Placental pericyte (primary cell): ENCODE measurements around the gene SLC5A6. TPM values are rescaled to one million over a fixed set of nuclear protein-coding genes. Genes with fewer than 3 reads are reported as not detected.

ENCODE experiments used
- total RNA-seq: library from RNA; depleted of rRNA; stranded (reverse); fragments of >200 nt; gene quantifications from 2 replicates; pipeline ENCODE4 v1.2.3, GENCODE V29; 2012

SLC5A6 gene
- 39.6 and 59.4 TPM in 2 replicates for total RNA-seq

DNA sequence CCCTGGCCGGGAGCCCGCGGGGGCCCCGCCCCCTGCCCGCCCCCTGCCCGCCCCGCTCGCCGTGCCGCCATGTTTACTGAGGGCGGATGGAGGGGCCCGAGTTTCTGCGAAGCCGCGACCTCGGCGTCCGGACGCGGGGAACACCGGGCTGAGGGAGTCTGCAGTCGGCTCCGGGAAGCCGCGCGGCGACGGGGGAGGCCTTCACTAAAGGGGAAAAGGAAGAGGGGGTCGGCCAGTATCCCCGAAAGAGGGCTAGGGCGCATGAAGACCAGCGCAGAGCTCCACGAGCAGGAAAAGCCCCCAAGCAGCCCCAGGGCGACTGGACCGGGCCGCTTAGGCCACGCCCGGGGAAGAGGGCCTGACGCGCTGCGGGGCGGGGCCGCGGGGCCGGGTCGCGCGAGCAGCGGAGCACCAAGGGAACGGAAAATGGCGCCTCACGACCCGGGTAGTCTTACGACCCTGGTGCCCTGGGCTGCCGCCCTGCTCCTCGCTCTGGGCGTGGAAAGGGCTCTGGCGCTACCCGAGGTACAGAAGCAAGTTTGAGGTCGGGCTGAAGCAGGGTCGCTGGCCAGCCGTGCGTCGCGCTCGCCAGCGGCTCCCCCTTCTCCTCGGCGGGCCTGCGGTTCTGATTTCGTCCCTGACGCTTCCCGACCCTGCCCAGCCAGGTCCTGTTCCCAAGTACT is at the start of gene SLC5A6, which contains the start of gene ATRAID:
Gene SLC5A6 (minus strand): TSS at position 326 of the 683 bp plus-strand sequence. CDS start 4,618 bp downstream, outside the sequence.
Gene ATRAID (plus strand): TSS at position 99 of the 683 bp plus-strand sequence. CDS start 328 bp downstream, at position 427.

DNA sequence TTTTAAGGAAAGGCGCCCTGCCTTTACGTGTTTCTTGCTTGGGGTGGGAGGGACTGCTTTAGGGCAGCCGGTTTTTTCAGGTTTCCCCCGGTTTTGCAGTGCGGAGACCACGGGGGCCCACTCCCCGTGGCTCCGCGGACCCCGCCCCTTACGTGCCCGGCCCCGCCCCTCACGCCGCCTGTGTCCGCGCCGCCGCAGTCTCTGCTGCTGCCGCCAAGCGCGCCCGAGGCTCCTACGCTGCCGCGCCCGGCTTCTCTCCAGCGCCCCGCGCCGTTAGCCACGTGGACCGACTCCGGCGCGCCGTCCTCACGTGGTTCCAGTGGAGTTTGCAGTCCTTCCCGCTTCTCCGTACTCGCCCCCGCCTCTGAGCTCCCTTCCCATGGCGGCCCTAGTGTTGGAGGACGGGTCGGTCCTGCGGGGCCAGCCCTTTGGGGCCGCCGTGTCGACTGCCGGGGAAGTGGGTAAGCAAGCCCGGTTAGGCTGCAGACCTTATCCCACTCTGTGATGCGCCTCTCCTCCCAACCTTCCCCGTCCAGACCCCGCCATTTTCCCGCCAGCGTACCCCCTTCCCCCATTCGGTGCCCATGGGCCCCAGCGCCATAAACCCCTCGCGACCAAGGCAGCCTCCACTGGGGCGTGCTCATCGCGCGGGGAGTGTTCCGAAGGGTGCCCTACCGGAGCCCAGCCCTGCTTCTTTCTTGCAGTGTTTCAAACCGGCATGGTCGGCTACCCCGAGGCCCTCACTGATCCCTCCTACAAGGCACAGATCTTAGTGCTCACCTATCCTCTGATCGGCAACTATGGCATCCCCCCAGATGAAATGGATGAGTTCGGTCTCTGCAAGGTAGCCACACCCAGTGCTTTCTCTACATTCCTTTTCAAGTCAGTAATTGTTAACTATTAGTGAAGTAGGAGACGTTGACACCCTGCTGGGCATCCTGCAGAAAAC is 5.4 kb upstream of the SLC5A6 start, which contains the start of gene CAD:
Gene CAD (plus strand): TSS at position 197 of the 949 bp plus-strand sequence. CDS start 183 bp downstream, at position 380.

Other genes with a start within 250 kb of the SLC5A6 start
- 4.2 and 7.2 TPM in 2 replicates for gene MAPRE3, start 241.6 kb downstream of the SLC5A6 start, total RNA-seq
- gene TMEM214, start 179.3 kb downstream of the SLC5A6 start, total RNA-seq, result 74.2 and 98.0 TPM in 2 replicates
- 24.9 TPM in 2 replicates for gene AGBL5, start 160.6 kb downstream of the SLC5A6 start, total RNA-seq
- gene OST4, start 140.6 kb downstream of the SLC5A6 start, total RNA-seq, result 124 and 174 TPM in 2 replicates
- gene EMILIN1, start 133.7 kb downstream of the SLC5A6 start, total RNA-seq, result 189 and 203 TPM in 2 replicates
- 0.22 and 1.3 TPM in 2 replicates for gene KHK, start 125.5 kb downstream of the SLC5A6 start, total RNA-seq
- gene CGREF1, start 93.1 kb downstream of the SLC5A6 start, total RNA-seq, result 0.88 TPM in 1 of 2 replicates, not detected in the other
- gene ABHD1, start 88.5 kb downstream of the SLC5A6 start, total RNA-seq, result not detected in 2 replicates
- gene PREB, start 77.6 kb downstream of the SLC5A6 start, total RNA-seq, result 76.7 and 108 TPM in 2 replicates
- gene PRR30, start 72.9 kb downstream of the SLC5A6 start, total RNA-seq, result not detected in 2 replicates
- not detected in 2 replicates for gene TCF23, start 63.3 kb downstream of the SLC5A6 start, total RNA-seq
- 143 and 170 TPM in 2 replicates for gene ATRAID, start 227 bp downstream of the SLC5A6 start, total RNA-seq
- gene CAD, start 5.1 kb upstream of the SLC5A6 start, total RNA-seq, result 34.4 and 72.2 TPM in 2 replicates
- gene SLC30A3, start 50.8 kb upstream of the SLC5A6 start, total RNA-seq, result 0.14 TPM in 1 of 2 replicates, not detected in the other
- not detected in 2 replicates for gene DNAJC5G, start 63.2 kb upstream of the SLC5A6 start, total RNA-seq
- not detected in 2 replicates for gene TRIM54, start 70.2 kb upstream of the SLC5A6 start, total RNA-seq
- gene UCN, start 96.2 kb upstream of the SLC5A6 start, total RNA-seq, result 0.86 and 1.1 TPM in 2 replicates
- 64.8 and 67.7 TPM in 2 replicates for gene MPV17, start 110.8 kb upstream of the SLC5A6 start, total RNA-seq
- gene GTF3C2, start 144.5 kb upstream of the SLC5A6 start, total RNA-seq, result 31.7 and 63.6 TPM in 2 replicates
- 29.1 and 37.9 TPM in 2 replicates for gene EIF2B4, start 158.1 kb upstream of the SLC5A6 start, total RNA-seq
- 141 and 166 TPM in 2 replicates for gene SNX17, start 158.3 kb upstream of the SLC5A6 start, total RNA-seq
- gene ZNF513, start 168.5 kb upstream of the SLC5A6 start, total RNA-seq, result 11.5 and 12.3 TPM in 2 replicates
- gene PPM1G, start 197.3 kb upstream of the SLC5A6 start, total RNA-seq, result 98.0 and 99.6 TPM in 2 replicates
- gene NRBP1, start 216.4 kb upstream of the SLC5A6 start, total RNA-seq, result 136 and 159 TPM in 2 replicates
- gene KRTCAP3, start 230.1 kb upstream of the SLC5A6 start, total RNA-seq, result not detected in 2 replicates